ENCODE results near the gene NFIX. TPM values are rescaled to one million over a fixed set of nuclear protein-coding genes. Genes with fewer than 3 reads are reported as not detected.
A peak's percentile ranks its signal among the peaks of the same experiment; 100 is the strongest.

Gene NFIX
- total and polyA plus RNA-seq, 2 of the 13 experiments (the other 11 are each of a cell fraction or from before 2014, with no cell fraction given): 3.4 to 5.4 TPM

- no peak for TF ChIP-seq CSRNP1 (CRISPR knock-in tag; IDR thresholded peaks at IDR 0.05)
- no peak for TF ChIP-seq ZNF841 (CRISPR knock-in tag; IDR thresholded peaks at IDR 0.05; ENCODE audit: borderline replicate concordance)
- TF ChIP-seq TEAD2 (CRISPR knock-in tag; IDR thresholded peaks at IDR 0.05): no peak
- TF ChIP-seq, protein P1, sequence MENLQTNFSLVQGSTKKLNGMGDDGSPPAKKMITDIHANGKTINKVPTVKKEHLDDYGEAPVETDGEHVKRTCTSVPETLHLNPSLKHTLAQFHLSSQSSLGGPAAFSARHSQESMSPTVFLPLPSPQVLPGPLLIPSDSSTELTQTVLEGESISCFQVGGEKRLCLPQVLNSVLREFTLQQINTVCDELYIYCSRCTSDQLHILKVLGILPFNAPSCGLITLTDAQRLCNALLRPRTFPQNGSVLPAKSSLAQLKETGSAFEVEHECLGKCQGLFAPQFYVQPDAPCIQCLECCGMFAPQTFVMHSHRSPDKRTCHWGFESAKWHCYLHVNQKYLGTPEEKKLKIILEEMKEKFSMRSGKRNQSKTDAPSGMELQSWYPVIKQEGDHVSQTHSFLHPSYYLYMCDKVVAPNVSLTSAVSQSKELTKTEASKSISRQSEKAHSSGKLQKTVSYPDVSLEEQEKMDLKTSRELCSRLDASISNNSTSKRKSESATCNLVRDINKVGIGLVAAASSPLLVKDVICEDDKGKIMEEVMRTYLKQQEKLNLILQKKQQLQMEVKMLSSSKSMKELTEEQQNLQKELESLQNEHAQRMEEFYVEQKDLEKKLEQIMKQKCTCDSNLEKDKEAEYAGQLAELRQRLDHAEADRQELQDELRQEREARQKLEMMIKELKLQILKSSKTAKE (CRISPR knock-in tag; IDR thresholded peaks at IDR 0.05; ENCODE audit: borderline replicate concordance): no peak
- peak; percentile 50 for TF ChIP-seq MAZ (IDR thresholded peaks at IDR 0.05; ENCODE audit: borderline replicate concordance, low read depth, low read length)
- TF ChIP-seq MAZ (CRISPR knock-in tag; IDR thresholded peaks at IDR 0.05; ENCODE audit: low read depth): peak; percentile 85
- peak; percentile 32 for TF ChIP-seq CBX5 (CRISPR knock-in tag; IDR thresholded peaks at IDR 0.05; ENCODE audit: borderline replicate concordance)
- TF ChIP-seq RXRB (CRISPR knock-in tag; IDR thresholded peaks at IDR 0.05; ENCODE audit: borderline replicate concordance): no peak
- 0 out of 2 replicates have a peak, but pooled peaks have one; percentile 35 for TF ChIP-seq KLF12 (CRISPR knock-in tag; IDR thresholded peaks at IDR 0.05; ENCODE audit: borderline replicate concordance)
- TF ChIP-seq NBN (conservative IDR thresholded peaks at IDR 0.05): no peak
- TF ChIP-seq, protein P2, sequence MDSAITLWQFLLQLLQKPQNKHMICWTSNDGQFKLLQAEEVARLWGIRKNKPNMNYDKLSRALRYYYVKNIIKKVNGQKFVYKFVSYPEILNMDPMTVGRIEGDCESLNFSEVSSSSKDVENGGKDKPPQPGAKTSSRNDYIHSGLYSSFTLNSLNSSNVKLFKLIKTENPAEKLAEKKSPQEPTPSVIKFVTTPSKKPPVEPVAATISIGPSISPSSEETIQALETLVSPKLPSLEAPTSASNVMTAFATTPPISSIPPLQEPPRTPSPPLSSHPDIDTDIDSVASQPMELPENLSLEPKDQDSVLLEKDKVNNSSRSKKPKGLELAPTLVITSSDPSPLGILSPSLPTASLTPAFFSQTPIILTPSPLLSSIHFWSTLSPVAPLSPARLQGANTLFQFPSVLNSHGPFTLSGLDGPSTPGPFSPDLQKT (CRISPR knock-in tag; IDR thresholded peaks at IDR 0.05; ENCODE audit: borderline replicate concordance): no peak
- TF ChIP-seq MIER3 (CRISPR knock-in tag; IDR thresholded peaks at IDR 0.05; ENCODE audit: borderline replicate concordance): no peak; the same call in 1 of the 2 replicates
- TF ChIP-seq, protein P3, sequence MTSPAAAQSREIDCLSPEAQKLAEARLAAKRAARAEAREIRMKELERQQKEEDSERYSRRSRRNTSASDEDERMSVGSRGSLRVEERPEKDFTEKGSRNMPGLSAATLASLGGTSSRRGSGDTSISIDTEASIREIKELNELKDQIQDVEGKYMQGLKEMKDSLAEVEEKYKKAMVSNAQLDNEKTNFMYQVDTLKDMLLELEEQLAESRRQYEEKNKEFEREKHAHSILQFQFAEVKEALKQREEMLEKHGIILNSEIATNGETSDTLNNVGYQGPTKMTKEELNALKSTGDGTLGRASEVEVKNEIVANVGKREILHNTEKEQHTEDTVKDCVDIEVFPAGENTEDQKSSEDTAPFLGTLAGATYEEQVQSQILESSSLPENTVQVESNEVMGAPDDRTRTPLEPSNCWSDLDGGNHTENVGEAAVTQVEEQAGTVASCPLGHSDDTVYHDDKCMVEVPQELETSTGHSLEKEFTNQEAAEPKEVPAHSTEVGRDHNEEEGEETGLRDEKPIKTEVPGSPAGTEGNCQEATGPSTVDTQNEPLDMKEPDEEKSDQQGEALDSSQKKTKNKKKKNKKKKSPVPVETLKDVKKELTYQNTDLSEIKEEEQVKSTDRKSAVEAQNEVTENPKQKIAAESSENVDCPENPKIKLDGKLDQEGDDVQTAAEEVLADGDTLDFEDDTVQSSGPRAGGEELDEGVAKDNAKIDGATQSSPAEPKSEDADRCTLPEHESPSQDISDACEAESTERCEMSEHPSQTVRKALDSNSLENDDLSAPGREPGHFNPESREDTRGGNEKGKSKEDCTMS (CRISPR knock-in tag; conservative IDR thresholded peaks at IDR 0.05): no peak
- peak; percentile 61 for TF ChIP-seq HDAC1 (CRISPR knock-in tag; IDR thresholded peaks at IDR 0.05)
- no peak; the same call in 1 of the 2 replicates for TF ChIP-seq ZNF567 (CRISPR knock-in tag; IDR thresholded peaks at IDR 0.05; ENCODE audit: borderline replicate concordance)
- no peak for TF ChIP-seq LCORL (IDR thresholded peaks at IDR 0.05)
- TF ChIP-seq LCORL (CRISPR knock-in tag; IDR thresholded peaks at IDR 0.05): peak; percentile 47; the same call in 1 of the 2 replicates
- no peak for TF ChIP-seq SMARCE1 (IDR thresholded peaks at IDR 0.05; ENCODE audit: borderline replicate concordance)
- TF ChIP-seq THAP9 (CRISPR knock-in tag; IDR thresholded peaks at IDR 0.05; ENCODE audit: borderline replicate concordance): peak; percentile 39; the same call in 1 of the 2 replicates
Observed at GRCh38 chr19:12965017-12965811, 30.1 kb upstream of the NFIX start (continued).
